Vagina (tissue), 2 donors: ENCODE results near the gene C22orf31.

Experiments used
- CTCF ChIP-seq, 3 experiments: fragments of 450-650 bp in 2 of 3; fragments of 200-600 bp in 1 of 3; sonication (generic) in 1 of 3; IDR thresholded peaks; one replicate each; pipeline ENCODE4 v1.5.1; 2017 to 2019; ENCODE audit warnings: antibody characterized with exemption in 3 of 3, mild to moderate bottlenecking in 2 of 3, moderate library complexity in 2 of 3
- POLR2A ChIP-seq, 2 donors: fragments of 450-650 bp; IDR thresholded peaks; one replicate each; pipeline ENCODE4 v1.6.1; 2017; ENCODE audit warnings: antibody characterized with exemption in 2 of 2, mild to moderate bottlenecking in 2 of 2, moderate library complexity in 2 of 2
- POLR2AphosphoS5 ChIP-seq, 2 donors: sonication (generic); formaldehyde crosslinking; IDR thresholded peaks; one replicate each; pipeline ENCODE4 v1.9.0; 2017; ENCODE audit warnings: antibody characterized with exemption in 2 of 2, mild to moderate bottlenecking in 2 of 2, low read depth in 1 of 2; ENCODE audit not compliant: insufficient read depth in 1 of 2

DNA sequence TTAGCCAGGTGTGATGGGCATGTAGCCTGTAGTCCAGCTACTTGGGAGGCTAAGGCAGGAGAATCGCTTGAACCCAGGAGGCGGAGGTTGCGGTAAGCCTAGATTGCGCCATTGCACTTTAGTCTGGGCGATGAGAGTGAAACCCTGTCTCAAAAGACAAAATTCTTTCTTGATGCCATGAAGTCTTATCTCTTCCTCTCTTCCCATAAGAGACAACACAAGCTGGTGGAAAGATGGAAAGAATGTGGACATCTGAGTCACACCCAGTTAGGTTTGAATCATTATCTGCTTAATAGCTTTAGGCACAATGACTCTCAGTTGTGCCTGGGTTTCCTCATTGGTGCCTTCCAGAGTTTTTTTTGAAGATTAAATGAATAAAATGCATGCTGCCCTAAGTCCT lies 46.5 kb upstream of the C22orf31 start:
- TF ChIP-seq CTCF (IDR thresholded peaks at IDR 0.05) (no peak), POLR2A (IDR thresholded peaks at IDR 0.05) (no peak), POLR2AphosphoS5 (IDR thresholded peaks at IDR 0.05; ENCODE audit: insufficient read depth in 1 of 2, low read depth in 1 of 2) (no peak)
